Thyroid gland (tissue), 4 donors: ENCODE measurements around the gene MMP11. TPM values are rescaled to one million over a fixed set of nuclear protein-coding genes. Genes with fewer than 3 reads are reported as not detected.

Experiments used
- DNase-seq, 2 donors: peaks; one replicate each; pipeline ENCODE4 v3.0.0-alpha.2; 2019
- H3K27ac ChIP-seq, 3 donors: fragments of 200-600 bp; sonication (generic); 1 replicate in 2 of 3; 2 replicates in 1 of 3; pipeline ENCODE4 v1.5.1; 2016 to 2019; ENCODE audit warnings: mild to moderate bottlenecking in 1 of 3, moderate library complexity in 1 of 3
- H3K27me3 ChIP-seq: fragments of 200-600 bp; sonication (generic); one replicate; pipeline ENCODE4 v1.5.1; 2019
- H3K36me3 ChIP-seq, 2 donors: fragments of 200-600 bp; sonication (generic); one replicate each; pipeline ENCODE4 v1.5.1; 2016 to 2019
- H3K4me1 ChIP-seq, 2 donors: fragments of 200-600 bp; sonication (generic); one replicate each; pipeline ENCODE4 v1.5.1; 2017 to 2019
- H3K4me3 ChIP-seq, 3 donors: fragments of 200-600 bp; sonication (generic); replicated peaks in 1 of 3; 1 replicate in 2 of 3; 2 replicates in 1 of 3; pipeline ENCODE4 v1.5.1; 2016; ENCODE audit warnings: mild to moderate bottlenecking in 1 of 3
- H3K9me3 ChIP-seq: fragments of 200-600 bp; sonication (generic); one replicate; pipeline ENCODE4 v1.5.1; 2017
- CTCF ChIP-seq, 6 experiments: fragments of 200-600 bp in 3 of 6; fragments of 450-650 bp in 3 of 6; sonication (generic) in 3 of 6; IDR thresholded peaks; one replicate each; pipeline ENCODE4 v1.5.1; 2016 to 2019; ENCODE audit warnings: antibody characterized with exemption in 6 of 6, mild to moderate bottlenecking in 2 of 6, inconsistent platforms in 1 of 6, moderate library complexity in 1 of 6
- POLR2A ChIP-seq, 2 donors: fragments of 450-650 bp; IDR thresholded peaks; one replicate each; pipeline ENCODE4 v1.6.1; 2017; ENCODE audit warnings: antibody characterized with exemption in 2 of 2, mild to moderate bottlenecking in 2 of 2, moderate library complexity in 1 of 2
- WGBS, 2 donors: methylation state at CpG; one replicate each; pipeline ENCODE4 v1.1.5; 2017; 5-methylcytosine and 5-hydroxymethylcytosine counted together
- intact Hi-C: fragments of 100-400 bp; cut with DNase I; formaldehyde crosslinking; loops from one replicate; pipeline ENCODE4 v1.15.1; 2023
- total RNA-seq, 4 donors: library from RNA; depleted of rRNA; stranded (reverse); fragments of >200 nt; gene quantifications; one replicate each; pipeline ENCODE4 v1.2.3, GENCODE V29; 2016

Gene MMP11
- total RNA-seq, 4 donors from 2014 or later, result 0.38 to 2.3 (median 1.7) TPM

- WGBS, 2 donors, result 90 to 91% methylated on average over 8 of the region's 8 CpGs
- Histone ChIP-seq H3K4me3 (no peak overlapping the region), H3K36me3 (peaks cover 33 to 34% of the 10 kb centered on the region in 2 donors), H3K27me3 (no peaks in the 10 kb centered on the region), H3K27ac (no peak overlapping the region), H3K4me1 (peaks cover 0 to 10% of the 10 kb centered on the region in 2 donors), H3K9me3 (no peaks in the 10 kb centered on the region)
- DNase-seq, result no peak
- intact Hi-C loops, result no loop called here
- TF ChIP-seq POLR2A (IDR thresholded peaks at IDR 0.05), result no peak
- no peak for TF ChIP-seq CTCF (IDR thresholded peaks at IDR 0.05)
Observed at GRCh38 chr22:23831261-23831660, 58.6 kb downstream of the MMP11 start.

GRCh38 chr22:23831781-23832180 lies 59.1 kb downstream of the MMP11 start:
- H3K4me3 ChIP-seq, result no peak overlapping the region
- WGBS, 2 donors, result 87 to 100% methylated on average over 3 to 5 of the region's 10 CpGs
- no peak overlapping the region for H3K27ac ChIP-seq
- H3K27me3 ChIP-seq, result no peaks in the 10 kb centered on the region
- H3K9me3 ChIP-seq, result no peaks in the 10 kb centered on the region
- H3K4me1 ChIP-seq, result peaks cover 0 to 10% of the 10 kb centered on the region in 2 donors
- TF ChIP-seq POLR2A (IDR thresholded peaks at IDR 0.05), result no peak
- TF ChIP-seq CTCF (IDR thresholded peaks at IDR 0.05), result no peak
- no peak for DNase-seq
- H3K36me3 ChIP-seq, result peaks cover 29 to 31% of the 10 kb centered on the region in 2 donors
- intact Hi-C loops, result no loop called here

GRCh38 chr22:23832226-23833016 lies 59.8 kb downstream of the MMP11 start:
- intact Hi-C loops, result no loop called here

GRCh38 chr22:23833017-23833751 lies 60.5 kb downstream of the MMP11 start:
- H3K27ac ChIP-seq, result no peak overlapping the region

More at GRCh38 chr22:23832226-23833016, 59.8 kb downstream of the MMP11 start:
- no peak for DNase-seq
- 69 to 84% methylated on average over 8 to 11 of the region's 11 CpGs for WGBS, 2 donors
- Histone ChIP-seq H3K36me3 (peaks cover 24 to 26% of the 10 kb centered on the region in 2 donors), H3K4me3 (no peak overlapping the region), H3K27me3 (no peaks in the 10 kb centered on the region), H3K27ac (no peak overlapping the region), H3K4me1 (peaks cover 0 to 8% of the 10 kb centered on the region in 2 donors), H3K9me3 (no peaks in the 10 kb centered on the region)
- TF ChIP-seq CTCF (IDR thresholded peaks at IDR 0.05), result no peak
- TF ChIP-seq POLR2A (IDR thresholded peaks at IDR 0.05), result no peak

More at GRCh38 chr22:23833017-23833751, 60.5 kb downstream of the MMP11 start:
- WGBS, 2 donors, result 89 to 93% methylated on average over 14 to 16 of the region's 16 CpGs
- Histone ChIP-seq H3K27me3 (no peaks in the 10 kb centered on the region), H3K4me1 (peaks cover 3 to 6% of the 10 kb centered on the region in 2 donors), H3K9me3 (no peaks in the 10 kb centered on the region), H3K4me3 (no peak overlapping the region), H3K36me3 (peaks cover 24 to 26% of the 10 kb centered on the region in 2 donors)
- no peak for DNase-seq
- intact Hi-C loops, result no loop called here
- TF ChIP-seq POLR2A (IDR thresholded peaks at IDR 0.05) (no peak), CTCF (IDR thresholded peaks at IDR 0.05) (no peak)

Other genes with a start within 250 kb of the MMP11 start
- gene IGLL1, start 192.6 kb upstream of the MMP11 start, total RNA-seq, result not detected
- gene DRICH1, start 140.5 kb upstream of the MMP11 start, total RNA-seq, result under 1 TPM in 1 of 4 donors, not detected in 3; 0.56 TPM
- 1 to 10 TPM in 1 of 4 donors, under 1 TPM in 1, not detected in 2; 0.25 to 1.3 TPM for gene RGL4, start 81.8 kb upstream of the MMP11 start, total RNA-seq
- 10 to 100 TPM in 1 of 4 donors, 1 to 10 TPM in 3; 5.0 to 10.7 (median 7.4) TPM for gene ZNF70, start 21.7 kb upstream of the MMP11 start, total RNA-seq
- not detected for gene VPREB3, start 18.4 kb upstream of the MMP11 start, total RNA-seq
- not detected for gene C22orf15, start 9.9 kb upstream of the MMP11 start, total RNA-seq
- 100 to 1,000 TPM in 1 of 4 donors, 10 to 100 TPM in 2, 1 to 10 TPM in 1; 9.4 to 154 (median 47.0) TPM for gene CHCHD10, start 4.9 kb upstream of the MMP11 start, total RNA-seq
- gene SMARCB1, start 14.1 kb downstream of the MMP11 start, total RNA-seq, result 100 to 1,000 TPM in 1 of 4 donors, 10 to 100 TPM in 3; 59.8 to 107 (median 75.4) TPM
- gene DERL3, start 66.2 kb downstream of the MMP11 start, total RNA-seq, result 10 to 100 TPM in 1 of 4 donors, 1 to 10 TPM in 3; 1.6 to 15.9 (median 4.1) TPM
- gene SLC2A11, start 85.0 kb downstream of the MMP11 start, total RNA-seq, result 10 to 100 TPM; 17.5 to 30.0 (median 24.3) TPM
- 100 to 1,000 TPM; 342 to 807 (median 472) TPM for gene MIF, start 121.5 kb downstream of the MMP11 start, total RNA-seq
- gene GSTT2B, start 188.3 kb downstream of the MMP11 start, total RNA-seq, result 10 to 100 TPM in 2 of 4 donors, 1 to 10 TPM in 1, under 1 TPM in 1; 0.93 to 13.8 (median 6.2) TPM
- gene DDTL, start 194.0 kb downstream of the MMP11 start, total RNA-seq, result 1 to 10 TPM in 2 of 4 donors, under 1 TPM in 1, not detected in 1; 0.27 to 1.7 (median 1.4) TPM
- 100 to 1,000 TPM in 3 of 4 donors, 10 to 100 TPM in 1; 53.5 to 162 (median 106) TPM for gene DDT, start 201.6 kb downstream of the MMP11 start, total RNA-seq
- gene GSTT2, start 207.3 kb downstream of the MMP11 start, total RNA-seq, result 1 to 10 TPM in 1 of 4 donors, under 1 TPM in 1, not detected in 2; 0.40 to 1.9 TPM
- gene GSTT4, start 232.6 kb downstream of the MMP11 start, total RNA-seq, result not detected
- gene CABIN1, start 238.5 kb downstream of the MMP11 start, total RNA-seq, result 100 to 1,000 TPM in 3 of 4 donors, 10 to 100 TPM in 1; 48.1 to 116 (median 103) TPM